GM21423 (cell line): ENCODE data around the gene CAVIN3.

Experiments used
- ATAC-seq: cut with Tn5 transposase; IDR thresholded peaks from one replicate; pipeline ENCODE4 v1.9.1; 2021; ENCODE audit warnings: mild to moderate bottlenecking, moderate library complexity; ENCODE audit not compliant: unreplicated experiment

Gene CAVIN3

GRCh38 chr11:6273188-6273587 is 47.1 kb downstream of the CAVIN3 start:
- ATAC-seq = no peak

- ATAC-seq = no peak
Measured at GRCh38 chr11:6271598-6271997, 48.7 kb downstream of the CAVIN3 start.

- ATAC-seq = no peak
Measured at GRCh38 chr11:6270584-6271246, 49.6 kb downstream of the CAVIN3 start.

DNA sequence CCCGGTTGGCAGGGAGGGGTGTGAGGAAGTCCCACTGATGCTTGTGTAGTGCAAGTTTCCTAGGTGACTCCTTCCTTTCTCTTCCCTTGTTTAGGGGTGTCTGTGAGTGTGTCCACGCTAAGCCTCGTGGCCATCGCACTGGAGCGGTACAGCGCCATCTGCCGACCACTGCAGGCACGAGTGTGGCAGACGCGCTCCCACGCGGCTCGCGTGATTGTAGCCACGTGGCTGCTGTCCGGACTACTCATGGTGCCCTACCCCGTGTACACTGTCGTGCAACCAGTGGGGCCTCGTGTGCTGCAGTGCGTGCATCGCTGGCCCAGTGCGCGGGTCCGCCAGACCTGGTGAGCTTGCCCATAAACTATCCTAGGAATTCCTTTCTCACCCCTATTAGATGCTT is 50.3 kb downstream of the CAVIN3 start:
- ATAC-seq = no peak
